Activated CD4-positive, alpha-beta T cell treated with anti-CD3 and anti-CD28 coated beads, Interleukin-2, Interleukin-6, amounts not matched to agents 100 ng/mL and 50 ng/mL, durations not matched to agents 16 hours and 8 hours (primary cell): Measurements from ENCODE around the gene RAC3.

Source experiments
- DNase-seq: peaks from one replicate; pipeline ENCODE4 v3.0.0-alpha.2; 2020

Gene RAC3

DNA sequence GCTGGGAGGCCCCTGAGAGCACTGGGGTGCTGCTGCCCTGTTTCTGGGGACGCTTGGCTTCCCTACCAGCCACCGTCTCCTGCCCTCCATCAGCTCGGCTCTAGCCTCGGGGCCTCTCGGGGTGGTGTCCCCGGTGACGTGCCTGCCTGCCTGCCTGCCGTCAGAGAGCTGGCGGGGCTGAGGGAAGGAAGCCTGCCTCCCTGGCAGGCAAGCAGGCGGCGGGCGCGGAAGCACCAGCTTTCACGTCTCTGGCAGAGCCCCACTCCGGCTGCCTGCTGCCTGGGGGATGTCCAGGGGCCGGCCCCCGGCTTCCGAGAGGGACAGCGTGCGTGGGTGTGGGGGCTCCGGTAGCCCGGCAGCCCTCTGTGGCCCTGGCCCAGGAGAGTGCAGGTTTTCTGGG lies 18.1 kb upstream of the RAC3 start:
- DNase-seq = no peak

DNA sequence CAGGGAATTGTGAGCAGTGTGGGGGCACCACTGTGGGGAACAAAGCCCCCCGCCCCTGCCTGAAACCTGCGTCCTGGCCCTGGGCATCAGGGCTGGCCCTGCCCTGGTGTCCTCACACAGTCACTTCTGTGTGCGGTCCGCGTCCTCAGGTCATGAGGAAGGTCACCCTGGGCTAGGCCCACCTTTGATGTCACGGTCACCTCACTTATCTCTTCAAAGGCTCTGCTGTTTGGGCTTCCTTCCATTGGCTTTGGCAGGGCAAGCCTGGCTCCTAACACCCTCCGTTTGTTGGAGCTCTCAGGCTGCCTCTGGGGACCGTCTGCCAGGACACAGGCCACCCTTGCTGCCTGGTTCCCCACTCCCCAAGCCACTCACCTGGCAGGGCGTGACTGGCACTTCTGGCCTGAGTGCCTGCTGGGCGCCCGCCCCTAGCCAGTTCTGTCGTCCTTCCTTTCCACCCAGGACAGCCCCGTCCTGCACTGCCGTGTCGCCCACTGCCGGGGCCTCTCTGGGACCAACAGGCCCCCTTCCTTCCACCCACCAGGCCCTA lies 17.6 kb upstream of the RAC3 start:
- no peak for DNase-seq

DNA sequence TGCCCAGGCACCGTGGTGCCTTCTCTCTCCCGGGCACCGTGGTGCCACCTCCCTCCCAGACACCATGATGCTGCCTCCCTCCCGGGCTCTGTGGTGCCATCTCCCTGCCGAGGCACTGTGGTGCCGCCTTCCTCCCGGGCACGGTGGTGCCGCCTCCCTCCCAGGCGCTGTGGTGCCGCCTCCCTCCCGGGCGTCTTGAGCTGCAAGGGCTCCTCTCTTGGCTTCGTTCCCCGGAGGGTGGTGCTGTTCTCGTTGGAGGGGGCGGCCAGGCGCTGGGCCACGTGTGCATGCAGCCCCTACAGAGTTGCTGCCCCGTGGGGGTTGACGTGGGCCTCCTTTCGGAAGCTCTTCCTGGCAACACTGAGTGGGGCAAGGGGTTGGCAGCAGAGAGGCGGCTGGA lies 17.0 kb upstream of the RAC3 start:
- no peak for DNase-seq

DNA sequence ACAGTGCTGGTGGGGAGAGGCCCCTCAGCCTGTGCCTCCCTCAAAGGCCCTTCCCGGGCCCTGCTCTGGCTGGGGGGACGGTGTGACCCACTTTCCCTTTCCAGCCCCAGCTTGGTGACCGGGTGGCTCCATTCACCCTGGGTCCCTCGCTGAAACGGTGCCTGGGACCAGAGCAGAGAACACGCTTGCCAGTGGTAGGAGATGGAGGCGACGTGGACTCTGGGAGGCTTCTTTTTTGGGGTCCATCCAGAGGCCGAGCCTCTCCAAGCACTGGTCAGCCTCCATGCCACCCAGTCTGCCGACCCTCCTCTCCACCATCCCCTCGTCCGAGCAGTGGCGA lies 16.5 kb upstream of the RAC3 start:
- DNase-seq = no peak

DNA sequence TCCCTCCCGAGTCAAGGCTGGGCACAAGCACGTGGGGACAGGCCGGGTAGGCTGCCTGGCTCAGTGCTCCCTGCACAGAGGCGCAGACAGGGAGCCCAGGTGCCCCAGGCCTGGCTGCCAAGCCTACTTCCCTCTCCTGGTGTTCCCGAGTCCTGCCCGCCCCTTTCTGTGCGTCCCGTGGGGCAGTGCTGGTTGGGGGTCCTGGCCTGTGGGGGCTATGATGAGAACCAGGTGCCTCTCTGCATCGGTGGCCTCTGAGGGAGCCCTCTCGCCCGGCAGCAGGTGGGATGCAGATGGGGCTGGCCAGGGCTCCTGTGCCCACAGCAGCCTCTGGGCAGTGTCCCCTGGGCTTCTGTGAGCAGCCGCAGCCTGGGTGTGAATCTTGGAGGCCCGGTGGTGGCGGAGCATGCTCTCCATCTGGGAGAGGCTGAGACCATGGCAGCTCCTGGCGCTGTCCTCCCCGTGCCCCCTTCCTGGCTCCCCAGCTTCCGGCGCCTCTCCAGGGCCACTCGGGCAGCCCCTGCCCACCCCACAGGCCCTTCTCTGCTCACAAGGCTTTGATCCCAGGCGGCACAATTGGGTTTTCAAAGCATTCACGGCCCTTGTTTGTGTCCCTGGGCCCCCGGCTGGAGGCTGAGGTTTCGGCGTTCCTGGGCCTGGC lies 16.0 kb upstream of the RAC3 start:
- no peak for DNase-seq

DNA sequence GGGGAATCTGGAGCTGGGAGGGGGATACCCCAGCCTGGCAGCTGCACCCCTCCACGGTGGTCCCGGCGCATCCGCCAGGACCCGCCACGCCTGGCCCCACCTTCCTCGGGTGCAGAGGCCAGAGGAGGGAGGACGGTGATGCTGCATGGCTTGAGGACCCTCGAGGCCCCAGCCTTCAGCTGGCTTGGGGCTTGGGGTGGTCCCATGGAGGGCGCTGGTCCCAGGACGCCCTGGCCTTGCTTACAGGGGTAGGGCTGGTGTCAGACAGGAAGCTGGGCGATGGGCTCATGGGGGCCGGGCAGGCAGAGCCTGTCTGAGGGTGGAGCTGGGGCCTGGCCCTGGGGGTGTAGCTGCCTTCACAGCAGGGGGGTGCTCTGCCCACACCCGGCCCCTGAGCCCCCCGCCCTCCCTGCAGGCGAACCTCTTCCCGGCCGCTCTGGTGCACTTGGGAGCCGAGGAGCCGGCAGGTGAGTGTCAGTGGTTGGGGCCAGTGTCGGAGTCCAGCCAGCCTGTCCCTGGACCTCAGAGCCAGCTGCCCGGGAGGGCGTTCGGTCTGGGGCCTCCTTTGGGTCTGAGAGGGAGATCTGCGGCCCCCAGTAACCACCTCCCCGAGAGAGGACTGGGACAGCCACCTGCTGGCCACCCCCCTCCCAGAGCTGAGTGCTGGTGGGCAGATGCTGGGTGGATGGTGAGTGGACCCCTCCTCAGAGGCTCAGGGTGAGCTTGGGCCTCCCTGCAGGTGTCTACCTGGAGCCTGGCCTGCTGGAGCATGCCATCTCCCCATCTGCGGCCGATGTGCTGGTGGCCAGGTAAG lies 15.2 kb upstream of the RAC3 start:
- DNase-seq = no peak

DNA sequence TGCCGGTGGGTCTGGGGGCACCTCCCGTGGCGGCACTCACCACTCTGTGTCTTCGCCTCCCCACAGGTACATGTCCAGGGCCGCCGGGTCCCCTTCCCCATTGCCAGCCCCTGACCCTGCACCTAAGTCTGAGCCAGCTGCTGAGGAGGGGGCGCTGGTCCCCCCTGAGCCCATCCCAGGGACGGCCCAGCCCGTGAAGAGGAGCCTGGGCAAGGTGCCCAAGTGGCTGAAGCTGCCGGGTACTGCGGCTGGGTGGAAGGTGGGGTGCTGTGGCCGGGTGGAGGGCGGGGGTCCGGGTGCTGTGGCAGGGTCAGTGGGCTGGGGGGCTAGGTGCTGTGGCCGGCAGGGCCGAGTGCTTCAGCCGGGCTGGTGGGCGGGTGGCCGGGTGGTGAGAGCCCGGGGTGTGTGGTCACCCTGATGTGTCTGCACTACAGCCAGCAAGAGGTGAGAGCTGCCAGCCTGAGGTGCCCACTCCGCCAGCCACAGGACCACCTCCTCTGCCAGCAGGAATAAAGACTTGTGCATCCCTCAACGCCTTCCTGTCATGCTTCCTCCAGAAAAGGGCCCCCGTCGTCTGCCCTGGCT lies 14.5 kb upstream of the RAC3 start:
- DNase-seq = no peak

DNA sequence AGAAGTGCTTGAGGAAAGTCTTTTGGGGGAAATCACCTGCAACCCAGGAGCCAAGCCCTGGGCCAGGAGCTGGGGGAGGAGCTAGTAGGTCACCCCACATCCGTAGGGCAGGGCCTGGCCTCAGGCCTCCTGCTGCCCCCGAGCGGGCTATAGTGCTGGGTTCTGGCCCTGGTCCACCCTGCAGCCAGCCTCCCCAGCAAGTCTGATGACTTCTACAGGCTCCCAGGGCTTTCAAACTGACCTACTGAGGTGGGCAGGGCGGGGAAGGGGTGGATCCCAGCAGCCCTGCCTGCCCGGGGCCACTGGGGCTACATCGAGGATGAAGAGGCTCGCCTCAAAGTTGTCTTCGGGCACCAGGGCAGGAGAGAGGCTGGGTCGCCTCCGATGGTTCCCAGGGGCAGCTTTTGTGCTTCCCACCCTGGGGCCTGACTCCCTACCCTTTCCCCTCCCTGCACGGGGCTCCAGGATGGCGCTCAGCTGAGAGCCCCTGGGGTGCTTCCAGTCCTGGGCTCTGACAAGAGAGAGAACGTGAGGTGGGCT lies 13.8 kb upstream of the RAC3 start:
- DNase-seq = no peak

DNA sequence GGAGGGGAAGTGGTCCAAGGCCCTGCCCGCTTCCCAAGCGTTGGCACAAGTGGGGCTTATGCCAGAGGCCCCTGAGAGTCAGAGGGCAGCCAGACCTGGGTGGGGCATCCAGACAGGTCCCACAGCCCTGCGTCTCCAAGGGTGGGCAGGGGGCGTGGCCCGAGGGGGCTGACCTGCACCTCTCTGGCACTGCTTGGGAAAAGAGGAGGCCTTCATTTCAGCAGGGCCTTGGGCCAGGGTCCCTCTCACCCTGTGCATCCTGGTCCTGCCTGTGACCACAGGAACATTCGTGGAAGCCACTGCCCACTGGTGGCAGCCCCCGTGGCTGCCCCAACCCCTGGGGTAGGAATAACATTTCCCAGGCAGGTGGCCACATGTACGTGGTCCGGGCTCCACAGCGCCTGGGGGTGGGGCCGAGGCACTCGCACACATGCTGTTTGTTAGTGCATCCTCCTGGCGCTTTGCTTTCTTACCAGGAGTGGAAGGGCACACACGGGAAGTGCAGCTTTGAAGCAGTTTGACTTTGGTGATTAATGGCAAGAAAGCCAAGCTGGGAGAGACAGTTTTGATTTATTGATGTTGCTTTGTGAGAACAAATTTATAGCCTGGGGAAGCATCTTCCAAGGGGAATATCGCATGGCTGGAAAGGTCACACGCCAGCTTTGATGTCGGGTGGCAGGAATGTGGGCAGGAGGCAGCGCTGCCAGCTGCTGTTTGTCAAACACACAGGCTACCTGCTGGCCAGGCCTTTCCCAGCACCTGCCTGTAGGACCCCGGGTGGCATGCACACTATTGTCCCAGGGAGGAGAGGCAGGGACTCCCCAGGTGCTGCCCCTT lies 13.1 kb upstream of the RAC3 start:
- no peak for DNase-seq

DNA sequence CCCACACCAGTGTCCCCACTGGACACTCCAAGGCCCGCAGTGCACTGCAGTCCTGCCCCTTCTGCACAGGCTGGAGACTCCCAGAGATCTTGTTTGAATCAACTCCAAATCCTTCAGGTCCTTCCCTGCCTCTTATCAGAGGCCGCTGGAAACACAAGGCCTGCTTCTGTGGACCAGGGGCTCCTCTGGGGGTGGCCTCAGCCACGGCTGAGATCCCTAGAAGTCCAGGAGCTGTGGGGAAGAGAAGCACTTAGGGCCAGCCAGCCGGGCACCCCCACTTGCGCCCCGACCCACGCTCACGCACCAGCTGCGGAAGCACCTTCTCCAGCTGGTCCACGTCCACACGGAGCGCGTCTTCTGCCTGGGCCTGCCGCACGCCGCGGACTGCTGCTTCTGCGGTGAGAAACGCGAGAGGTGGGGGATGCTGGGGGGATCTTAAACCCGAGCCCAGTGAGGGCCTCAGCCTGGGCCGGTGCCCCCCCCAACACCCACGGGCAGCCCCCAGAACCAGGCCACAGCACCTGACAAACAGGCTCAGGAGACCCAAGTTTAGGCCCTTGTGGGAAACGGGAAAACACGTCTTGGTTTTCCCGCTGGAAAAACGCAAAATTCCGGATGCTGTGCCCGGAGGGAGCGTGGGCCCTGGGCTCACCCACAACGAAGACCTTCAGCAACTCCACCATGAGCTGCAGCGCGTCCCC lies 12.3 kb upstream of the RAC3 start:
- DNase-seq = no peak

DNA sequence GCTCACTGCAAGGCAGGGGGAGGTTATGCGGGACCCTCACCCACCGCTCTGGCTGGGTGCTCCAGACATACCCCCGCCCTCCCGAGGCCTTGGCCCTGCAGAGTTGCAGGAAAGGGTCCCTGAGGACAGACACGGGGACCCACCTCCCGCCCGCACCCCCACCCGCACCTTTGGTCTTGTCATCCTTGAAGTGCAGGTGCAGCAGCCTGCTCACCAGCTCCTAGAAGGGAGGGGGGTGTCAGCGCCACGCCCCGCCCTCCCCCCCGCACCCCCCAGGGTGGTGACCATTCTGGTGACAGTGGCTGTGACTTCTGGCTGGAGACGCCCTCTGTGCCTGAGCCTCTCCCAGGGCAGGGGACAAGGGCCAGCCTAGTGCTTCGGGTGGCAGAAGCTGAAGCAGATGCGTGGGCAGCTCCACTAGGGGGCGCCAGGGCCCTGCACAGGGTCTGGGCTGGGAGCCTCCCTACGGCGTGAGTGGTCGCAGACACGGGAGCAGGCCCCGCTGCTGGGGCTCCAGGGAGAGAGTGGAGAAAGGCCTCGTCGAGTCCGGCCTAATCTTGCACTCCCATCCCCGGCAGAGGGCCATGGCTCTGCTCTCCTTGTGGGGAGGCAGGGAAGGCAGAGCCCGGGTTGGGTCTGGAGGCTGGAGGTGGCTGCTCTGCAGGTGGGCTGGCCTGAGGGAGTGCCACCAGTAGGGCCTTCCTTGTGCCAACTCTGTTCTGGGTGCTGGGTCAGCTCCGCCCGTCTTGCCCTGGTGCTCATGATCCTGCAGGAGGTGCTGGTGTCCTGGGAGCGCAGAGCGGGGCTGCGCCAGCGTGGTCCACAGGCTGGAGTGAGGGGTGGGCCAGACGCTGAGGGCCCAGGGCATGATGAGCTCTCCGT lies 11.5 kb upstream of the RAC3 start:
- peak; percentile 84 for DNase-seq

DNA sequence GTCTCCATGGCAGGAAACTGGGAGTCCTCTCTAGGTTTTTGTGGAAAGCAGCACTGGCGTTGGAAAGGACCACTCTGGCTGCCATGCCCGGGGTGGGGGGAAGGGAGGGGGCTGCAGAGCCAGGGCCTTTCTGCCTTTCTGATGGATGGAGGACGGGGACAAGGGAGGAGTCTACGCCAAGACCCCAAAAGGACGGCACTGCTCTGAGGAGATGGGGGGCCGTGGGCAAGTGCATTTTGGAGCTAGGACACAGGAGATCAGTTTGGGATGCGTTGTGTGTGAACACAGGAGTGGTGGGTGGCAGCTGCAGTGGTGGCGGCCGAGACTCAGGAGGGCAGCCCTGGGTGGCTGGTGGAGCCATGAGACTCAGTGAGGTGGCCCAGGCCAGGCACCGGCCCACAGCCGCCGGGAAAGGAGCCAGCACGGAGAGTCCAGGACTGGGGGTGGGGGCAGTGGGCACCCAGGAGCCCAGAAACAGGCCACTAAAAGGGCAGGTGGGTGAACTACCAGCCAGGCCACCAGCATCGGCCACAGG lies 10.8 kb upstream of the RAC3 start:
- no peak for DNase-seq

DNA sequence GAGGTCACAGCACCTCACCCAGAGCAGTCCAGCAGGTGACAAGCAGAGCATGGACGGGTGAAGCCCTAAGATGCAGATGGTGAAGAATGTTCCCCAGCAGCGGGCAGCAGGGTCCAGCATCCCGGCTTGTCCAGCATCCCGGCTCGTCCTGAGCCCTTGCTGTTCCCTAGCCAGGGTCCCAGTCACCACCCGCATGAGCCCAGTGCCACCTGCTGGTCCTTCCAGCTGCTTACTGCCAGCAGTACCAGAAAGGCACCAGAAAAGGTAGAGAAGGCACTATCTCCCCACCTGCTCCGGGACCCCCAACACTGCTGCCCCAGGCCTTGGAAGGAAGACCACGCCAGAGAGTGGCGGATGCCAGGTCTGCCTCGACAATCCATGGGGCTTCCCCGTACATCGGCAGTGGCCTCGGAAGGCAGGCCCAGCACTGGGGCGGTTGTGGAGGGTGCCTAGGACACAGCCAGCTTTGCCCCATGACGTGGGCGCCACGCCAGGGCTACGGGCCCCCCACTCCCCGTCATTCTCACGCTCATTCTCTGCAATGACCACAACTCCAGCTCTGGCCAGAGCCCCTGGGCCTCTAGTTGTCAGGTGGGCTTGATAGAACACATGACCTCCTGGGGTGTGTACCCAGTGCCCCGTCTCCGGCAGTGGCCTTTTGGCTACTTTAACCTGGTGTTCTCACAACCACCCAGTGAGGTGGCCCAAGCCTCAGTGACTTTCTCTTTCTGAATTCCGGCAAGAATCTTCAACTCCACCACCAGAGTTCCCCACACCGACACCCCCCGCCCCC lies 10.2 kb upstream of the RAC3 start:
- DNase-seq = peak; percentile 63

DNA sequence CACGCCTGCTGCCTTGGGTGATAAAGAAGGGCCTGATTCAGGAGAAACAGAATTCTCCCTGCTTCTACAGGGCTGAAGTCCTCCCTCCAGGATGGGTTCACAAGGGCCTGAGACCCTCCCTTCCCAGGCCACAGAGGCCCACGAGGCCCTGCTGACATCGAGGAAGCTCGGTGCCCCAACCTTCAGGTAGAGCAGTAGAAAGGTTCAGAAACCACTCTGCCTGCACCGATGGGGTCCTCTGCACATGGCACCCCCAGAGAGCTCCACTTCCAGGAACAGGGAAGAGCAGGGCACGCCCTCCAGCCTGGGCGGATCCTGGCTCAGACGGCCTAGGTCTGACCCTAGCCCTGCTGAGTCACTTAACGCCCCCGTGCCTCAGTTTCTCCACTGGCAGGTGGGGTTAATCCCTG lies 9.6 kb upstream of the RAC3 start:
- DNase-seq = peak; percentile 30

DNA sequence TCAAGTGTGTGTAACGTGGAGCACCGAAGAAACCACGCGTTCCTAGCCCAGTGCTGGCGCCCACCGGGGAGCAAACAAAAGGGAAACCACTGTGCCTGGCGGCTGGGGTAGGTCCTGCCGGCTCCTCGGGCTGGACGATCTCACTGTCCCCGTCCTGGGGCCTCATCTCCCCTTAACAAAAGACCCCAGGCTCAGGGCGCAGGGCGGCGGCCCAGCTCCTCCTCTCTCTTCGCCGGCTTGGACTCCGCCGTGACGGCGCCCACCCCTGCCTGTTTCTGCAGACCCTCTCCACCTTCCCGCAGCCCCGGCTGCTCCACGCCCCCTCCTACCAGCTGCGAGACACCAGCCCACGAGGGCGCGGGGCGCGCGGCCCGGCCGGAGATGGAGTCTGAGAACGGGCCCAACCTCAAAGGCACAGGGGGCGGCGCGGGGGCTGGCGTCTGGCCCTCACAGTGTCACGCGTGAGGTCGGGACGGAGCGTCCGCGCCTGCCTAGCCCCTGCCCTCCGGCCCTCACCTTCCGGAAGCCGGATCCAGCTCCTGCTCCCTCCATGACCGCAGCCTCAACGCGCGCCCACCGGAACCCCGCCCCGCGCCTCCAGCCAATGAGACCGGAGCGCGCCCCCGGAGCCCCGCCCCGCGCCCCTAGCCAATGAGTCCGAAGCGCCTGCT lies 9.0 kb upstream of the RAC3 start, which contains the start of gene CENPX:
Gene CENPX, minus strand, starts transcription at position 569 of the 671 bp plus-strand sequence. Its CDS starts 17 bp downstream, at position 552.
- no peak for DNase-seq

DNA sequence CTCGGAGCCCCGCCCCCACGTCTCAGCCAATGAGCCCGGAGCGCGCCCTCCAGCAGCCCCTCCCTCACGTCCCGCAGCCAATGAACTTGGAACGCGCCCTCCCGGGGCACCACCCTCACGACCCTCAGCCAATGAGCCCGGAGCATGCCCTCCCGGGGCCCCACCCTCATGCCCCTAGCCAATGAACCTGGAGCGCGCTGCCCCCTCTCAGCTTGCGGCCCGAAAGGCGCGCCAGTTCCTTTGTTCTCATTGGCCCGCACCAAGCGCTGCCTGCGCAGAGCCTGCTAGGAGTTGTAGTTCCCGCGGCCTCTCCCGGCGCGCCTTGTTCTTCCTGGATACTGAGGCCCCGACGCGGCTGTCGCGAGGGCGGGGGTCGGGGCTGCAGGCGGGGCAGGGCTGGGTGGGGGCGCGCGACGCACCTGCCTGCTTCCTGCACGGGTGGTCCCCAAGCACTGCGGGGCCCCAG lies 8.5 kb upstream of the RAC3 start, which contains the start of gene LRRC45:
Gene LRRC45, plus strand, starts transcription at position 325 of the 466 bp plus-strand sequence. CDS start 339 bp downstream, outside the sequence.
- DNase-seq = peak; percentile 100

DNA sequence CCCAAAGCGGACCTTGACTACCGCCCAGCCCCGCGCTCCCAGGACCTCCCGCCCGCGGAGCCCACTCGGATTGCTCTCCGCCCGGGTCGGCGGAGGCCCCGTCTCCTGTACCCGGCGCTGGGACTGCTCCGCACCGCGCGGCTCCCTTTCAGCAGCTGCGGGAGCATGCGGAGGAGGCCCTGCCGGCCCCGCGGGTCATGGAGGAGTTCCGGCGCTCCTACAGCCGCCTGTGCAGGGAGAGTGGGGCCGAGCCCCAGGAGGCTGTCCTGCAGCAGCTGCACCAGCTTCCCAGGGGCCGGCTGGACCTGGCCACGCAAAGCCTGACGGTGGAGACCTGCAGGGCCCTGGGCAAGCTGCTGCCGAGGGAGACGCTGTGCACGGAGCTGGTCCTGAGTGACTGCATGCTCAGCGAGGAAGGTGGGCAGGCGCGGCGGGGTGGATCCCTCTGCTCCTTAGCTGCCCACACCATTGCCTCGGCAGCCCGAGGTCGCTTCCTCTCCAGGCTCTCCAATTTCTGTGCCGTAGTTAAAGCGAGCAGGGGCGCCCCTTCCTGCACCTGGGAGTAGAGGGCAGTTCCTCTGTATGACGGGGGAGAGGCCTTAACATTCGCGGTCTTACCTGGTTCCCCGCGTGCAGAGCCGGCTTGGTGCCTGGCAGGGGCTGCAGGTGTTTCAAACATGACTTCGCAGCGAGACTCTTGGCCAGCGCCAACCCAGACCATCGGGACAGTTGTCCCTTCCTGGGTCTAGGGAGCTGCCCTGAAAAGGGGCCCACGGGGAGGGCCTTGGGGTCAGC lies 7.8 kb upstream of the RAC3 start:
- peak; percentile 35 for DNase-seq

DNA sequence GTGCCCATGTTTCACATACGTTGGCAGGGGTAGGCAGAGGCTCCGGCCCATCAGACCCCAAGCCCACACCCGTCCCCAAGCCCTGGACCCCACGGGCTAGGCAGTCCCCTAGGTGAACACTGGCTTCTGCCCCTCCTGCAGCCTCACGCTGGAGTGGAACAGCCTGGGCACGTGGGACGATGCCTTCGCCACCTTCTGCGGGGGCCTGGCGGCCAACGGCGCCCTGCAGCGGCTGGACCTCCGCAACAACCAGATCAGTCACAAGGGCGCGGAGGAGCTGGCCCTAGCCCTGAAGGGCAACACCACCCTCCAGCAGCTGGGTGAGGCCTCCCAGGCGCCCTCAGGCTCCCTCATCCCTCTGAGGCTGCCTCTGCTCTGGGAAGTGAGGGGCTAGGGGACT lies 6.6 kb upstream of the RAC3 start:
- DNase-seq = no peak
